Activated CD4-positive, alpha-beta T cell treated with anti-CD3 and anti-CD28 coated beads for 36 hours (primary cell): ENCODE data around the gene MGMT. TPM values are rescaled to one million over a fixed set of nuclear protein-coding genes. Genes with fewer than 3 reads are reported as not detected.

Experiments used
- ATAC-seq: fragments of 200-7000 bp; cut with Tn5 transposase; one replicate; pipeline ENCODE4 v1.10.0; 2021; ENCODE audit warnings: mild to moderate bottlenecking, moderate library complexity
- CTCF ChIA-PET: fragments of 350-600 bp; sonication (Branson Sonifier 250); formaldehyde crosslinking; loops from one replicate; lab custom pipeline; 2021; ENCODE audit warnings: antibody characterized with exemption; lab: Charles Lee
- POLR2A ChIA-PET: fragments of 350-600 bp; sonication (Branson Sonifier 250); formaldehyde crosslinking; loops from one replicate; lab custom pipeline; 2021; ENCODE audit warnings: antibody characterized with exemption, inconsistent platforms; lab: Charles Lee
- DNase-seq: peaks from one replicate; pipeline ENCODE4 v3.0.0-alpha.2; 2020
- H3K27ac Mint-ChIP-seq: one replicate; pipeline ENCODE4 v1.8.0; 2021; ENCODE audit warnings: mixed read lengths
- H3K27me3 Mint-ChIP-seq: one replicate; pipeline ENCODE4 v1.8.0; 2021; ENCODE audit warnings: mixed read lengths
- H3K36me3 Mint-ChIP-seq: one replicate; pipeline ENCODE4 v1.8.0; 2021; ENCODE audit warnings: low read depth, mixed read lengths
- H3K4me1 Mint-ChIP-seq: one replicate; pipeline ENCODE4 v1.8.0; 2021; ENCODE audit warnings: mixed read lengths
- H3K4me3 Mint-ChIP-seq: one replicate; pipeline ENCODE4 v1.8.0; 2021; ENCODE audit warnings: mild to moderate bottlenecking, moderate library complexity, mixed read lengths
- H3K9me3 Mint-ChIP-seq: one replicate; pipeline ENCODE4 v1.8.0; 2021; ENCODE audit warnings: low read depth, mixed read lengths
- intact Hi-C, 2 experiments: fragments of 100-400 bp; cut with DNase I in 1 of 2; cut with micrococcal nuclease in 1 of 2; formaldehyde crosslinking; loops; one replicate each; pipeline versions ENCODE4 v1.14.2 to v1.15.1; 2022 to 2024; cut with DNase I, micrococcal nuclease
- total RNA-seq, 2 experiments: library from RNA; stranded (reverse); gene quantifications; one replicate each; pipeline ENCODE4 v1.2.3, GENCODE V29; 2021

MGMT gene
- total RNA-seq, 2 experiments from 2014 or later = 18.0 to 22.8 TPM

- Mint-ChIP-seq H3K4me1 (peaks cover 9% of the 10 kb centered on the region), H3K4me3 (no peak overlapping the region), H3K9me3 (peaks cover 9% of the 10 kb centered on the region), H3K27me3 (no peaks in the 10 kb centered on the region), H3K36me3 (peaks cover 21% of the 10 kb centered on the region), H3K27ac (no peak overlapping the region)
- ChIA-PET POLR2A (no interaction called here), CTCF (no interaction called here)
- DNase-seq (no peak), ATAC-seq (no peak)
- intact Hi-C loops = no loop called here
These were observed 155.2 kb downstream of the MGMT start for GRCh38 chr10:129622291-129622690.

DNA sequence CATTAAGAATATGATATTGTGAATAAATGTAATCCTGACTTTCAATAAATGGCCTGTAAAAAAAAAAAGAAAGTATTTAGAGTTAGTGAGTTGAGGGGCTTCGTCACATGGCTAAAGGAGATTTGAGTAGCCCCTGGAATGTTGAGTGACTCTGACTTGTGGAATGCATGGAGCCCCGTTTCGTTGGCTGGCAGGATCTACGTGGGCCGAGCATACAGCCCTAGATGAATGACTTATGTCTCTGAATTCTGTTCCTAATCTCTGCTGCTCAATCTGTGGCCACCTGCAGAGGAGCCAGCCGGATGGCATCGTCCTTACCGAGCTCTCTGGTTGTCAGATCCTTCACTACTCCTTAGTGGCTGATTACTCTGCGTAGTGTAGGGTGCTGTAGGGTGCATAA lies 155.7 kb downstream of the MGMT start:
- intact Hi-C loops = no loop called here
- Mint-ChIP-seq H3K4me1 (peaks cover 11% of the 10 kb centered on the region), H3K27ac (no peak overlapping the region), H3K36me3 (peaks cover 25% of the 10 kb centered on the region), H3K4me3 (no peak overlapping the region), H3K9me3 (peaks cover 11% of the 10 kb centered on the region), H3K27me3 (no peaks in the 10 kb centered on the region)
- DNase-seq (no peak), ATAC-seq (no peak)
- ChIA-PET CTCF (no interaction called here), POLR2A (no interaction called here)

- H3K4me3 Mint-ChIP-seq = no peak overlapping the region
- no peak for ATAC-seq
- H3K4me1 Mint-ChIP-seq = peaks cover 11% of the 10 kb centered on the region
- no peak overlapping the region for H3K27ac Mint-ChIP-seq
- peaks cover 36% of the 10 kb centered on the region for H3K36me3 Mint-ChIP-seq
- DNase-seq = no peak
- ChIA-PET POLR2A (no interaction called here), CTCF (no interaction called here)
- H3K27me3 Mint-ChIP-seq = no peaks in the 10 kb centered on the region
- H3K9me3 Mint-ChIP-seq = peaks cover 15% of the 10 kb centered on the region
- intact Hi-C loops = no loop called here
These were observed 157.5 kb downstream of the MGMT start for GRCh38 chr10:129624526-129624925.

DNA sequence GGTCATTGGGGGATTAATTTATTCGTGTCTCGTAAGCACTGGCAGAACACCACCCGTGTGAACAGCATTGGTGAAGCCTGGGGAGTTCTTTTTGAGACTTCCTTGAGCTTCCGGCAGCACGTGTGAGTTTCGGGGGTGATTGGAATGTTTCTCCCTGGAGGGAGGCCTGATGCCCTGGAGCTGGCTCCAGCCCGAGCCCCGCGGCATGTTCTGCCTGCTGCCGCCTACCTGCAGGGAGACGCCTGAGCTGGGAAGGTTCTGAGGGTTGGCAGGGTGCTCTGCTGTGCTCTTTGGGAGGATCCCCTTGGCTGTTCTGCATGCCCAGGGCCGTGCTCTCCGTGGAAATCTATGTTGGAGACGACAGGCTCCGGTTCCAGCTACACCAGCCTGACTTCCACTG lies 159.3 kb downstream of the MGMT start:
- peaks cover 19% of the 10 kb centered on the region for H3K9me3 Mint-ChIP-seq
- no peak for DNase-seq
- CTCF ChIA-PET = no interaction called here
- H3K36me3 Mint-ChIP-seq = peaks cover 43% of the 10 kb centered on the region
- intact Hi-C loops = no loop called here
- ATAC-seq = no peak
- POLR2A ChIA-PET = no interaction called here
- no peak overlapping the region for H3K4me3 Mint-ChIP-seq
- H3K27me3 Mint-ChIP-seq = no peaks in the 10 kb centered on the region
- peaks cover 8% of the 10 kb centered on the region for H3K4me1 Mint-ChIP-seq
- no peak overlapping the region for H3K27ac Mint-ChIP-seq

- Mint-ChIP-seq H3K4me1 (peaks cover 4% of the 10 kb centered on the region), H3K36me3 (peaks cover 39% of the 10 kb centered on the region), H3K9me3 (peaks cover 19% of the 10 kb centered on the region), H3K27me3 (no peaks in the 10 kb centered on the region), H3K4me3 (no peak overlapping the region), H3K27ac (no peak overlapping the region)
- no peak for DNase-seq
- intact Hi-C loops = no loop called here
- CTCF ChIA-PET = no interaction called here
- ATAC-seq = no peak
- POLR2A ChIA-PET = no interaction called here
These were observed 159.9 kb downstream of the MGMT start for GRCh38 chr10:129626796-129627435.

GRCh38 chr10:129627442-129627841 lies 160.4 kb downstream of the MGMT start:
- Mint-ChIP-seq H3K27ac (no peak overlapping the region), H3K36me3 (peaks cover 40% of the 10 kb centered on the region), H3K4me1 (peaks cover 4% of the 10 kb centered on the region), H3K27me3 (no peaks in the 10 kb centered on the region), H3K4me3 (no peak overlapping the region), H3K9me3 (peaks cover 21% of the 10 kb centered on the region)
- intact Hi-C loops = no loop called here
- DNase-seq (no peak), ATAC-seq (no peak)
- ChIA-PET POLR2A (no interaction called here), CTCF (interaction anchor here (1.1 kb wide), 1 partner anchor 46 kb away, joined by 4 read pairs; no protein-coding TSS in a partner anchor)

DNA sequence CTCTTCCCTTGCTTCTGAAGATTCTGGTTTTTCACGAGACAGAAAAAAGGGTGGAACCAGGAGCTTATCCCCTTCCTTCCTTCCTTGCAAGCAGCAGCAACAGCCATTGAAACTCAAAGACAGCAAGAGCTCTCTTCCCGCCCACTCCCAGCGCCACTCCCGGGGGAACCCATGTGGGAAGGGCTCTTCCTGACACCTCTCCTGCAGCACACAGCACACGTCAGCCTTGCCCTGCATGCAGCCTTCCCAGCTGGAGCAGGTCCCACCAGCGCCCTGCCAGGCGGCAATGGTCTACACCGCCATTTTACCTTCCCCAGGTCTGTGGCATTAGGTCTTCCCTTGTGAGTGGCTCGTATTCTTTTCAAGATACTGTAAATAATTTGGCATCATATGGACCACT lies 161.8 kb downstream of the MGMT start:
- Mint-ChIP-seq H3K4me3 (no peak overlapping the region), H3K27ac (no peak overlapping the region), H3K27me3 (no peaks in the 10 kb centered on the region), H3K36me3 (peaks cover 42% of the 10 kb centered on the region), H3K9me3 (peaks cover 28% of the 10 kb centered on the region), H3K4me1 (peaks cover 4% of the 10 kb centered on the region)
- POLR2A ChIA-PET = no interaction called here
- intact Hi-C loops = no loop called here
- no peak for DNase-seq
- CTCF ChIA-PET = no interaction called here
- no peak for ATAC-seq

GRCh38 chr10:129629911-129630310 lies 162.9 kb downstream of the MGMT start:
- ATAC-seq = no peak
- CTCF ChIA-PET = no interaction called here
- DNase-seq = no peak
- H3K36me3 Mint-ChIP-seq = peaks cover 49% of the 10 kb centered on the region
- H3K27ac Mint-ChIP-seq = no peak overlapping the region
- no peaks in the 10 kb centered on the region for H3K27me3 Mint-ChIP-seq
- POLR2A ChIA-PET = no interaction called here
- H3K4me3 Mint-ChIP-seq = no peak overlapping the region
- H3K4me1 Mint-ChIP-seq = peaks cover 4% of the 10 kb centered on the region
- intact Hi-C loops = no loop called here
- peaks cover 29% of the 10 kb centered on the region for H3K9me3 Mint-ChIP-seq

- H3K36me3 Mint-ChIP-seq = peaks cover 48% of the 10 kb centered on the region
These were observed 164.0 kb downstream of the MGMT start for GRCh38 chr10:129631006-129631405.

GRCh38 chr10:129631870-129632623 lies 165.0 kb downstream of the MGMT start:
- intact Hi-C loops = no loop called here
- H3K4me1 Mint-ChIP-seq = peaks cover 3% of the 10 kb centered on the region
- CTCF ChIA-PET = no interaction called here
- no peaks in the 10 kb centered on the region for H3K27me3 Mint-ChIP-seq
- POLR2A ChIA-PET = no interaction called here
- no peak overlapping the region for H3K27ac Mint-ChIP-seq
- H3K4me3 Mint-ChIP-seq = no peak overlapping the region
- no peak for ATAC-seq
- peaks cover 29% of the 10 kb centered on the region for H3K9me3 Mint-ChIP-seq
- peaks cover 48% of the 10 kb centered on the region for H3K36me3 Mint-ChIP-seq
- no peak for DNase-seq

More at GRCh38 chr10:129631006-129631405, 164.0 kb downstream of the MGMT start:
- Mint-ChIP-seq H3K4me3 (no peak overlapping the region), H3K4me1 (peaks cover 4% of the 10 kb centered on the region), H3K27ac (no peak overlapping the region), H3K9me3 (peaks cover 29% of the 10 kb centered on the region), H3K27me3 (no peaks in the 10 kb centered on the region)
- CTCF ChIA-PET = no interaction called here
- ATAC-seq (no peak), DNase-seq (no peak)
- POLR2A ChIA-PET = no interaction called here
- intact Hi-C loops = no loop called here

- Mint-ChIP-seq H3K27me3 (no peaks in the 10 kb centered on the region), H3K4me1 (no peaks in the 10 kb centered on the region), H3K27ac (no peak overlapping the region), H3K4me3 (no peak overlapping the region), H3K9me3 (peaks cover 16% of the 10 kb centered on the region), H3K36me3 (peaks cover 17% of the 10 kb centered on the region)
- no peak for DNase-seq
- intact Hi-C loops = no loop called here
- ChIA-PET CTCF (no interaction called here), POLR2A (no interaction called here)
- no peak for ATAC-seq
These were observed 170.0 kb downstream of the MGMT start for GRCh38 chr10:129637010-129637409.

DNA sequence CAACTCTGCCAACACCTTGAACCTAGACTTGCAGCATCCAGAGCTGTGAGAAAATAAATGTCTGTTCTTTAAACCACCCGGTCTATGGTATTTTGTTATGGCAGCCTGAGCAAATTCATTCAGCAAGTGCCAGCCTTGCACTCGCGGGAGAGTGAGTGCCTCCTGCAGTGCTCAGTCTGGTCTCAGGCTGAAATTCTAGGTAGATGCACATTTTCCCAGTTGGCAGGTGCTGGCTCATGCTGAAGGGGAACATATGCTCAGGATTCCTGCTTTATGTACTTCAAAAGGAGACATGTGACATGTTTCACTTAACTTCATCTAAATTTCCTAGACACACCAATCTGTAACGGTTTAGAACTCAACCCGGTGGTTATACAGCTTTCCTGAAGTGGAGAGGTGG lies 170.8 kb downstream of the MGMT start:
- Mint-ChIP-seq H3K4me3 (no peak overlapping the region), H3K27ac (no peak overlapping the region), H3K27me3 (no peaks in the 10 kb centered on the region), H3K9me3 (peaks cover 12% of the 10 kb centered on the region), H3K4me1 (no peaks in the 10 kb centered on the region), H3K36me3 (peaks cover 14% of the 10 kb centered on the region)
- ATAC-seq = no peak
- no peak for DNase-seq
- ChIA-PET POLR2A (no interaction called here), CTCF (no interaction called here)
- intact Hi-C loops = no loop called here
